Neural cell (in vitro differentiated cells): ENCODE results near the gene HOXA7. TPM values are rescaled to one million over a fixed set of nuclear protein-coding genes. Genes with fewer than 3 reads are reported as not detected.

Experiments used
- H2AFZ ChIP-seq: fragments of 200-600, 300-800 bp; sonication (generic), shearing (Covaris generic); 2 replicates; pipeline ENCODE4 v1.6.0; 2014; ENCODE audit warnings: low read depth, mild to moderate bottlenecking, antibody characterized with exemption, low read length, moderate library complexity
- H3F3A ChIP-seq: fragments of 200-600 bp; shearing (Covaris generic); 2 replicates; pipeline ENCODE4 v1.6.1; 2016; ENCODE audit warnings: mild to moderate bottlenecking, moderate library complexity, mixed read lengths, antibody characterized with exemption, low read length; ENCODE audit not compliant: insufficient read depth, poor library complexity, severe bottlenecking
- H3K27ac ChIP-seq: fragments of 200-600, 300-800 bp; sonication (generic), shearing (Covaris generic); 2 replicates; pipeline ENCODE4 v1.5.1; 2014; ENCODE audit warnings: mild to moderate bottlenecking, low read length, moderate library complexity
- H3K27me3 ChIP-seq: fragments of 300-800, 200-600 bp; sonication (generic), shearing (Covaris generic); 2 replicates; pipeline ENCODE4 v1.6.0; 2014; ENCODE audit warnings: mild to moderate bottlenecking, low read depth, low read length, moderate library complexity; ENCODE audit not compliant: insufficient read depth
- H3K36me3 ChIP-seq: fragments of 300-800, 200-600 bp; sonication (generic), shearing (Covaris generic); 2 replicates; pipeline ENCODE4 v1.5.1; 2014; ENCODE audit warnings: mild to moderate bottlenecking, antibody characterized with exemption, low read length, moderate library complexity; ENCODE audit not compliant: insufficient read depth
- H3K4me2 ChIP-seq: fragments of 300-800, 200-600 bp; sonication (generic), shearing (Covaris generic); 2 replicates; pipeline ENCODE4 v1.6.0; 2014; ENCODE audit warnings: mild to moderate bottlenecking, low read length
- H3K4me3 ChIP-seq: fragments of 300-800, 200-600 bp; sonication (generic), shearing (Covaris generic); 2 replicates; pipeline ENCODE4 v1.5.1; 2014; ENCODE audit warnings: mild to moderate bottlenecking, low read length, moderate library complexity
- H3K79me2 ChIP-seq: fragments of 200-600 bp; shearing (Covaris generic); replicated peaks from 2 replicates; pipeline ENCODE4 v1.6.0; 2014; ENCODE audit warnings: mild to moderate bottlenecking, low read length, moderate library complexity; ENCODE audit not compliant: insufficient read depth
- H3K9ac ChIP-seq: fragments of 300-800, 200-600 bp; sonication (generic), shearing (Covaris generic); 2 replicates; pipeline ENCODE4 v1.6.1; 2016; ENCODE audit warnings: mild to moderate bottlenecking, low read length, mixed read lengths
- H3K9me2 ChIP-seq: fragments of 200-600 bp; shearing (Covaris generic); 2 replicates; pipeline ENCODE4 v1.6.1; 2016; ENCODE audit warnings: mild to moderate bottlenecking, low read length, mixed read lengths; ENCODE audit not compliant: insufficient read depth
- H3K9me3 ChIP-seq: fragments of 200-600, 300-800 bp; sonication (generic), shearing (Covaris generic); 2 replicates; pipeline ENCODE4 v1.6.1; 2016; ENCODE audit warnings: mild to moderate bottlenecking, mixed run types, low read length, moderate library complexity, mixed read lengths
- H4K20me1 ChIP-seq: fragments of 200-600 bp; shearing (Covaris generic); 2 replicates; pipeline ENCODE4 v1.6.1; 2016; ENCODE audit warnings: mild to moderate bottlenecking, mixed run types; ENCODE audit not compliant: insufficient read depth
- CTCF ChIP-seq: fragments of 450-650 bp; IDR thresholded peaks from 2 replicates; pipeline ENCODE4 v1.5.1; 2014; ENCODE audit warnings: antibody characterized with exemption, mild to moderate bottlenecking, moderate library complexity; ENCODE audit not compliant: poor library complexity, severe bottlenecking
- EP300 ChIP-seq: fragments of 450-650 bp; conservative IDR thresholded peaks from 2 replicates; pipeline ENCODE4 v1.6.1; 2014; ENCODE audit warnings: antibody characterized with exemption, mild to moderate bottlenecking, moderate library complexity; ENCODE audit not compliant: poor library complexity, severe bottlenecking
- EZH2 ChIP-seq: fragments of 200-600, 300-800 bp; shearing (Covaris generic), sonication (generic); IDR thresholded peaks from 2 replicates; pipeline ENCODE4 v1.6.1; 2014; ENCODE audit warnings: antibody characterized with exemption, low read length, borderline replicate concordance, mild to moderate bottlenecking; ENCODE audit not compliant: insufficient read depth, poor library complexity, severe bottlenecking
- MXI1 ChIP-seq: fragments of 450-650 bp; conservative IDR thresholded peaks from 2 replicates; pipeline ENCODE4 v1.6.1; 2014; ENCODE audit warnings: antibody characterized with exemption, mild to moderate bottlenecking; ENCODE audit not compliant: poor library complexity, severe bottlenecking
- POLR2AphosphoS5 ChIP-seq: IDR thresholded peaks from 2 replicates; pipeline ENCODE4 v1.6.1; 2012
- RAD21 ChIP-seq: fragments of 450-650 bp; conservative IDR thresholded peaks from 2 replicates; pipeline ENCODE4 v1.6.1; 2014; ENCODE audit warnings: antibody characterized with exemption, mild to moderate bottlenecking, moderate library complexity
- REST ChIP-seq: IDR thresholded peaks from 2 replicates; pipeline ENCODE4 v1.6.1; 2012; ENCODE audit warnings: borderline replicate concordance
- SMC3 ChIP-seq: fragments of 450-650 bp; conservative IDR thresholded peaks from 2 replicates; pipeline ENCODE4 v1.6.1; 2014; ENCODE audit warnings: antibody characterized with exemption, mild to moderate bottlenecking, moderate library complexity; ENCODE audit not compliant: poor library complexity
- TAF1 ChIP-seq: IDR thresholded peaks from 2 replicates; pipeline ENCODE4 v1.6.1; 2012; ENCODE audit warnings: low read depth
- polyA plus RNA-seq: library from polyadenylated mRNA; depleted of rRNA; stranded (reverse); fragments of >200 nt; gene quantifications from 2 replicates; pipeline ENCODE4 v1.2.3, GENCODE V29; 2014

Gene HOXA7
- polyA plus RNA-seq, 1 donor from 2014 or later = not detected

- no peak overlapping the region for H2AFZ ChIP-seq
- no peak overlapping the region for H3K9ac ChIP-seq
- TF ChIP-seq SMC3 (no peak), EZH2 (no peak), MXI1 (no peak), TAF1 (no peak), CTCF (no peak), RAD21 (no peak), POLR2AphosphoS5 (no peak), REST (no peak), EP300 (no peak)
- H3F3A ChIP-seq = no peaks in the 10 kb centered on the region
- H3K27me3 ChIP-seq = peaks cover 93% of the 10 kb centered on the region
- no peaks in the 10 kb centered on the region for H3K9me3 ChIP-seq
- no peaks in the 10 kb centered on the region for H3K79me2 ChIP-seq
- H3K36me3 ChIP-seq = no peaks in the 10 kb centered on the region
- no peaks in the 10 kb centered on the region for H3K9me2 ChIP-seq
- no peaks in the 10 kb centered on the region for H4K20me1 ChIP-seq
- H3K4me3 ChIP-seq = no peak overlapping the region
- H3K4me2 ChIP-seq = no peak overlapping the region
- no peak overlapping the region for H3K27ac ChIP-seq
These were observed 47.0 kb upstream of the HOXA7 start for GRCh38 chr7:27203365-27203953.

- Histone ChIP-seq H3K27ac (no peak overlapping the region), H2AFZ (no peak overlapping the region), H3K4me2 (no peak overlapping the region), H3K27me3 (peaks cover 93% of the 10 kb centered on the region), H3K4me3 (no peak overlapping the region), H3K9me3 (no peaks in the 10 kb centered on the region), H3K36me3 (no peaks in the 10 kb centered on the region), H3K9ac (no peak overlapping the region), H3K9me2 (no peaks in the 10 kb centered on the region), H4K20me1 (no peaks in the 10 kb centered on the region), H3K79me2 (no peaks in the 10 kb centered on the region), H3F3A (no peaks in the 10 kb centered on the region)
- TF ChIP-seq EZH2 (no peak), TAF1 (no peak), EP300 (no peak), RAD21 (no peak), CTCF (no peak), POLR2AphosphoS5 (no peak), SMC3 (no peak), REST (no peak), MXI1 (no peak)
These were observed 46.3 kb upstream of the HOXA7 start for GRCh38 chr7:27202862-27203134.
